ENCODE results near the gene CCDC57. TPM values are rescaled to one million over a fixed set of nuclear protein-coding genes. Genes with fewer than 3 reads are reported as not detected.

CCDC57 gene
- total and polyA plus RNA-seq, 2 of the 8 experiments (the other 6 are each of a cell fraction or from before 2014, with no cell fraction given): 8.4 to 12.9 TPM

DNA sequence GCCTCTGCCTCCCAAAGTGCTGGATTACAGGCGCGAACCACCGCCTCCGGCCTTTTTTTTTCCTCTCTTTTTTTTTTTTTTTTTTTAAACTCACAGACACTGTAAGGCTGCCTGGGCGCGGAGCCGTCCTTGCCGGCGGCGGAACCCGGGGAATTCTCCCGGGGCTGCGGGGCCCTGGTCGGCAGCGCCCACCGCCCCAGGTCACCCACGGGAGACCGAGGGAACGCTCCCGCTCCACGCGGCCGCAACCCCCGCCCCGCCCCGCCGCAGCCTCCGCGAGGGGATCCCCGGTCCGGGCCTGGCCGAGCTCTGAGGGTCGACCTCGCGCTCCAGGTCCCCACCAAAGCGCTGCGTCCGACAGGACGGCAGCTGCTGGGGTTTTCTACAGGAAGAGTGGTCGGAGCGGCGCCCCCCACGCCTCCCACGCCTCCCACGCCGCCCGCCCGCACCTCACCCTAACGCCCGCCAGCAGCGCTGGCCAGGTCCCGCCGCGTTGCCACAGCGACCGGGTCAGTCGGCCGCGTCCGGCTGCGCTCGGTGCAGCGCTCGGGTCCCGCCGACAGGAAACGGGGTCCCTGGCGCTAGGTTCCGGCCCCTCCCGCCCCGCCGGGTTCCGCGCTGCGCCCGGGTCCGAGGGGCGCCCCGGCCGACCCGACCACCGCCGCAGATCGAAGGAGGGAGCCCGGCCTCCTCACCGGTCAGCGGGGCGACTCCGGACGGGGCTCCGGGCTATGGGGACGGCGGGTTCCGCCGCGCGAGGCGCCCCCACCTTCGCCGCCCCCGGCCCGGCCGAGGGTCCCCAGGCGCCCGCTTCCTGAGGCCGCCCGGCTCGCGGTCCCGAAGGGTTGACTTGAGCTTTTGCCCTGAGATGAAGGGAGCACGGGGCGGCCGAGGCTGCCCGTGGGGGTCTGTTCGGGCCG lies at the start of gene CCDC57 (continued):
- TF ChIP-seq, protein P1, sequence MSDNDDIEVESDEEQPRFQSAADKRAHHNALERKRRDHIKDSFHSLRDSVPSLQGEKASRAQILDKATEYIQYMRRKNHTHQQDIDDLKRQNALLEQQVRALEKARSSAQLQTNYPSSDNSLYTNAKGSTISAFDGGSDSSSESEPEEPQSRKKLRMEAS (IDR thresholded peaks at IDR 0.05): peak; percentile 67
- TF ChIP-seq EGR1 (IDR thresholded peaks at IDR 0.05; ENCODE audit: borderline replicate concordance, low read depth, low read length): peak; percentile 78; the same call in 1 of the 2 replicates
- TF ChIP-seq YY1 (IDR thresholded peaks at IDR 0.05; ENCODE audit: low read depth, low read length): peak; percentile 26; the same call in 1 of the 2 replicates
- peak in 1 of 2 experiments; percentile 87; a peak in 2 of 4 replicates for TF ChIP-seq SIN3A (conservative IDR thresholded peaks at IDR 0.05 in 1 of 2, IDR thresholded peaks at IDR 0.05 in 1 of 2; ENCODE audit: low read depth in 1 of 2, low read length in 2 of 2)
- TF ChIP-seq RBBP5 (IDR thresholded peaks at IDR 0.05; ENCODE audit: borderline replicate concordance, low read depth, low read length): peak; percentile 79; the same call in 1 of the 2 replicates
- no peak for TF ChIP-seq GTF2F1 (IDR thresholded peaks at IDR 0.05; ENCODE audit: borderline replicate concordance, low read depth, low read length)
- TF ChIP-seq TAF7 (optimal IDR thresholded peaks at IDR 0.05; ENCODE audit: borderline replicate concordance, low read depth, low read length): peak; percentile 7
- 0 out of 2 replicates have a peak, but pooled peaks have one; percentile 35 for TF ChIP-seq SRF (IDR thresholded peaks at IDR 0.05; ENCODE audit: low read depth, low read length)
- peak; percentile 52 for TF ChIP-seq ASH2L (IDR thresholded peaks at IDR 0.05; ENCODE audit: low read length)
- TF ChIP-seq RNF2 (IDR thresholded peaks at IDR 0.05; ENCODE audit: borderline replicate concordance, low read depth, low read length, missing control alignments, poor library complexity, severe bottlenecking): no peak
- TF ChIP-seq PHF8 (conservative IDR thresholded peaks at IDR 0.05; ENCODE audit: low read depth, low read length): peak; percentile 57
- TF ChIP-seq TAF1 (IDR thresholded peaks at IDR 0.05; ENCODE audit: low read depth, low read length): peak; percentile 80
- TF ChIP-seq, protein P2, sequence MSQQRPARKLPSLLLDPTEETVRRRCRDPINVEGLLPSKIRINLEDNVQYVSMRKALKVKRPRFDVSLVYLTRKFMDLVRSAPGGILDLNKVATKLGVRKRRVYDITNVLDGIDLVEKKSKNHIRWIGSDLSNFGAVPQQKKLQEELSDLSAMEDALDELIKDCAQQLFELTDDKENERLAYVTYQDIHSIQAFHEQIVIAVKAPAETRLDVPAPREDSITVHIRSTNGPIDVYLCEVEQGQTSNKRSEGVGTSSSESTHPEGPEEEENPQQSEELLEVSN (IDR thresholded peaks at IDR 0.05): 0 out of 2 replicates have a peak, but pooled peaks have one; percentile 13
- TF ChIP-seq GABPA (IDR thresholded peaks at IDR 0.05; ENCODE audit: borderline replicate concordance, insufficient read depth, low read length): peak; percentile 96
- peak; percentile 44; the same call in 1 of the 2 replicates for TF ChIP-seq BACH1 (IDR thresholded peaks at IDR 0.05; ENCODE audit: low read length)
- TF ChIP-seq, protein P3, sequence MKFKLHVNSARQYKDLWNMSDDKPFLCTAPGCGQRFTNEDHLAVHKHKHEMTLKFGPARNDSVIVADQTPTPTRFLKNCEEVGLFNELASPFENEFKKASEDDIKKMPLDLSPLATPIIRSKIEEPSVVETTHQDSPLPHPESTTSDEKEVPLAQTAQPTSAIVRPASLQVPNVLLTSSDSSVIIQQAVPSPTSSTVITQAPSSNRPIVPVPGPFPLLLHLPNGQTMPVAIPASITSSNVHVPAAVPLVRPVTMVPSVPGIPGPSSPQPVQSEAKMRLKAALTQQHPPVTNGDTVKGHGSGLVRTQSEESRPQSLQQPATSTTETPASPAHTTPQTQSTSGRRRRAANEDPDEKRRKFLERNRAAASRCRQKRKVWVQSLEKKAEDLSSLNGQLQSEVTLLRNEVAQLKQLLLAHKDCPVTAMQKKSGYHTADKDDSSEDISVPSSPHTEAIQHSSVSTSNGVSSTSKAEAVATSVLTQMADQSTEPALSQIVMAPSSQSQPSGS (IDR thresholded peaks at IDR 0.05; ENCODE audit: low read length): no peak
